T-helper 1 cell (primary cell): ENCODE results near the gene CD59.

Experiments used
- DNase-seq, 5 donors: peaks; one replicate each; pipeline ENCODE4 v3.0.0-alpha.2; 2012 to 2020

CD59 gene

GRCh38 chr11:33692013-33692504 is 44.2 kb downstream of the CD59 start:
- no peak for DNase-seq

- DNase-seq, result no peak
Measured at GRCh38 chr11:33691066-33691864, 45.0 kb downstream of the CD59 start.

- no peak for DNase-seq
Measured at GRCh38 chr11:33690290-33691065, 45.7 kb downstream of the CD59 start.

GRCh38 chr11:33689501-33689900 is 46.7 kb downstream of the CD59 start:
- DNase-seq, result no peak

- no peak for DNase-seq
Measured at GRCh38 chr11:33689085-33689484, 47.1 kb downstream of the CD59 start.

- DNase-seq, result peak in 1 of 5 donors; percentile 17
Measured at GRCh38 chr11:33687733-33688479, 48.3 kb downstream of the CD59 start.

GRCh38 chr11:33685082-33685481 is 51.1 kb downstream of the CD59 start:
- no peak for DNase-seq

GRCh38 chr11:33684003-33684706 is 52.1 kb downstream of the CD59 start:
- DNase-seq, result no peak

GRCh38 chr11:33682446-33682845 is 53.8 kb downstream of the CD59 start:
- DNase-seq, result no peak

- DNase-seq, result no peak
Measured at GRCh38 chr11:33682019-33682418, 54.2 kb downstream of the CD59 start.

GRCh38 chr11:33678616-33679015 is 57.6 kb downstream of the CD59 start:
- peak in 1 of 5 donors; percentile 12 for DNase-seq

GRCh38 chr11:33674035-33674814 is 62.0 kb downstream of the CD59 start:
- no peak for DNase-seq

- no peak for DNase-seq
Measured at GRCh38 chr11:33672273-33672672, 64.0 kb downstream of the CD59 start.

GRCh38 chr11:33670250-33671011 is 65.8 kb downstream of the CD59 start:
- peak in 1 of 5 donors; percentile 18 for DNase-seq

- no peak for DNase-seq
Measured at GRCh38 chr11:33669598-33670249, 66.5 kb downstream of the CD59 start.

- DNase-seq, result no peak
Measured at GRCh38 chr11:33668951-33669596, 67.1 kb downstream of the CD59 start.

- no peak for DNase-seq
Measured at GRCh38 chr11:33668468-33668825, 67.8 kb downstream of the CD59 start.

GRCh38 chr11:33667819-33668467 is 68.3 kb downstream of the CD59 start:
- no peak for DNase-seq
